Tibial nerve (tissue), 4 donors: Measurements from ENCODE around the gene C16orf74. TPM values are rescaled to one million over a fixed set of nuclear protein-coding genes. Genes with fewer than 3 reads are reported as not detected.

Source experiments
- DNase-seq, 2 donors: peaks; one replicate each; pipeline ENCODE4 v3.0.0-alpha.2; 2019; ENCODE audit warnings: low spot score in 2 of 2
- H3K27ac ChIP-seq, 4 donors: fragments of 200-600 bp; sonication (generic) in 3 of 4; one replicate each; pipeline ENCODE4 v1.5.1; 2017 to 2019; ENCODE audit warnings: mild to moderate bottlenecking in 1 of 4
- H3K27me3 ChIP-seq, 2 donors: fragments of 200-600 bp; sonication (generic) in 1 of 2; one replicate each; pipeline versions ENCODE4 v1.5.1 to v1.6.0; 2017 to 2019
- H3K36me3 ChIP-seq, 3 donors: fragments of 200-600 bp; sonication (generic); one replicate each; pipeline ENCODE4 v1.5.1; 2018 to 2019
- H3K4me1 ChIP-seq, 4 donors: fragments of 200-600 bp; sonication (generic) in 3 of 4; one replicate each; pipeline ENCODE4 v1.5.1; 2017 to 2019
- H3K4me3 ChIP-seq, 4 donors: fragments of 200-600 bp; sonication (generic) in 3 of 4; one replicate each; pipeline ENCODE4 v1.5.1; 2017 to 2019; ENCODE audit warnings: mild to moderate bottlenecking in 1 of 4, moderate library complexity in 1 of 4
- H3K9me3 ChIP-seq, 4 donors: fragments of 200-600 bp; sonication (generic) in 3 of 4; one replicate each; pipeline ENCODE4 v1.5.1; 2017 to 2019
- CTCF ChIP-seq, 5 experiments: fragments of 200-600 bp in 3 of 5; fragments of 450-650 bp in 2 of 5; sonication (generic) in 3 of 5; IDR thresholded peaks; one replicate each; pipeline ENCODE4 v1.5.1; 2016 to 2019; ENCODE audit warnings: antibody characterized with exemption in 5 of 5, mild to moderate bottlenecking in 3 of 5, moderate library complexity in 2 of 5
- EP300 ChIP-seq, 2 donors: sonication (generic); formaldehyde crosslinking; IDR thresholded peaks; one replicate each; pipeline ENCODE4 v1.6.1; 2017; ENCODE audit warnings: antibody characterized with exemption in 2 of 2, mild to moderate bottlenecking in 1 of 2
- POLR2A ChIP-seq, 2 donors: fragments of 450-650 bp; IDR thresholded peaks; one replicate each; pipeline ENCODE4 v1.6.1; 2017; ENCODE audit warnings: antibody characterized with exemption in 2 of 2, mild to moderate bottlenecking in 2 of 2, moderate library complexity in 2 of 2
- WGBS, 2 donors: methylation state at CpG; one replicate each; pipeline ENCODE4 v1.1.5; 2018; 5-methylcytosine and 5-hydroxymethylcytosine counted together
- total RNA-seq, 4 donors: library from RNA; depleted of rRNA; stranded (reverse); fragments of >200 nt; gene quantifications; one replicate each; pipeline ENCODE4 v1.1.0, GENCODE V29; 2016

The C16orf74 gene
- total RNA-seq, 4 donors from 2014 or later, result 1.5 to 2.5 TPM; not detected in 2

GRCh38 chr16:85711982-85712587 is 38.8 kb downstream of the C16orf74 start:
- no peak overlapping the region for H3K4me3 ChIP-seq
- TF ChIP-seq EP300 (IDR thresholded peaks at IDR 0.05), result no peak
- TF ChIP-seq POLR2A (IDR thresholded peaks at IDR 0.05), result no peak
- no peak for TF ChIP-seq CTCF (IDR thresholded peaks at IDR 0.05)
- WGBS, 2 donors, result 90 to 97% methylated on average over 6 of the region's 6 CpGs
- peaks cover 0 to 2% of the 10 kb centered on the region in 2 donors for H3K27me3 ChIP-seq
- H3K27ac ChIP-seq, result no peak overlapping the region
- peaks cover 0 to 12% (median 0%) of the 10 kb centered on the region in 4 donors for H3K9me3 ChIP-seq
- DNase-seq, result no peak
- H3K4me1 ChIP-seq, result peaks cover 0 to 20% (median 7%) of the 10 kb centered on the region in 4 donors
- peaks cover 0 to 5% (median 0%) of the 10 kb centered on the region in 3 donors for H3K36me3 ChIP-seq

- TF ChIP-seq EP300 (IDR thresholded peaks at IDR 0.05), result no peak
- TF ChIP-seq CTCF (IDR thresholded peaks at IDR 0.05), result no peak
- TF ChIP-seq POLR2A (IDR thresholded peaks at IDR 0.05), result no peak
- Histone ChIP-seq H3K4me1 (peaks cover 0 to 6% (median 0%) of the 10 kb centered on the region in 4 donors), H3K4me3 (no peak overlapping the region), H3K27ac (no peak overlapping the region), H3K27me3 (no peaks in the 10 kb centered on the region), H3K9me3 (peaks cover 0 to 12% (median 0%) of the 10 kb centered on the region in 4 donors), H3K36me3 (peaks cover 0 to 5% (median 0%) of the 10 kb centered on the region in 3 donors)
- no peak for DNase-seq
- WGBS, 2 donors, result 93 to 96% methylated on average over 9 of the region's 9 CpGs
These were observed 40.2 kb downstream of the C16orf74 start for GRCh38 chr16:85710732-85711131.

DNA sequence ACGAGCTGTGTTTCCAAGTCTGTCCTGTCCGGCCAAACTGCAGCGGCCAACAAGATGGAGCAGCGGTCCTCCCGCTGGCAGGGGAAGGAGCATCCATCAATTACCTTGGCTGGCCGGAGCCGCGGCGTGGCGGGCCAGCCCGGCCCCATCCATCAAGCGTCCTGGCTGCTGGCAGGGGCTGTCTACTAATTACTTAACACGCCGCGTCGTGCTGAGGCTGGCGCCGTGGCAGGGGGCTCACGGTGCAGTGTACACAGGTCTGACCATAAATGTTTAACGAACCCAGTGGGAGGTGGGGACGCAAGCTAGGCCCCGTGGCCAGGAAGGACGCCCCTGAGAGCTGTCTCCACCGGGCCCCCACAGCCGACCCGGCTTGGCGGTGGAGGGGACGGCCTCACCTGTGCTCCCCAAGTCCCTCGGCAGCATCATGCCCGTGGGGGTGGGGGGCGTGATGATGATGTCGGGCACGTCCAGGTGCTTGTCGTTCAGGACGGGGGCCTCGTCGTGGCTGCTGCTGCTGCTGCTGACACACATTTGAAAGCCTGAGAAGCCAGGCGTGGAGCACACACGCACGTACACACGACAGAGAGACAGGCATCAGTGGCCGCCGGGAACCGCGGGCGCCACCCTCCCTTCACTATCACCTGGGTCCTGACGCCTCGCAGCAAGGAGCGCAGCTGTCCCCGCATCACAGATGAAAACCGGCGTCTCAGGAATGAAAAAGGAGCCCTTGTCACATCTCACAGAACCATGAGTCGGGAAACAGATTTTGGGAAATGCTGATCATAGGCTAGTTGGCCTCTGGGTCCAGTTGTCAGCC is 40.9 kb downstream of the C16orf74 start:
- Histone ChIP-seq H3K4me1 (no peaks in the 10 kb centered on the region), H3K36me3 (peaks cover 0 to 5% (median 0%) of the 10 kb centered on the region in 3 donors), H3K9me3 (peaks cover 0 to 12% (median 0%) of the 10 kb centered on the region in 4 donors), H3K27me3 (no peaks in the 10 kb centered on the region), H3K27ac (no peak overlapping the region), H3K4me3 (no peak overlapping the region)
- TF ChIP-seq EP300 (IDR thresholded peaks at IDR 0.05) (no peak), POLR2A (IDR thresholded peaks at IDR 0.05) (no peak), CTCF (IDR thresholded peaks at IDR 0.05) (no peak)
- 66 to 70% methylated on average over 37 to 44 of the region's 53 CpGs for whole genome bisulfite sequencing, 2 donors
- no peak for DNase-seq

- peaks cover 0 to 5% (median 0%) of the 10 kb centered on the region in 3 donors for H3K36me3 ChIP-seq
- H3K9me3 ChIP-seq, result peaks cover 0 to 12% (median 0%) of the 10 kb centered on the region in 4 donors
- no peak for DNase-seq
- TF ChIP-seq POLR2A (IDR thresholded peaks at IDR 0.05) (no peak), EP300 (IDR thresholded peaks at IDR 0.05) (no peak), CTCF (IDR thresholded peaks at IDR 0.05) (no peak)
- H3K27ac ChIP-seq, result no peak overlapping the region
- no peaks in the 10 kb centered on the region for H3K27me3 ChIP-seq
- 94 to 97% methylated on average over 6 of the region's 6 CpGs for WGBS, 2 donors
- no peaks in the 10 kb centered on the region for H3K4me1 ChIP-seq
- no peak overlapping the region for H3K4me3 ChIP-seq
These were observed 42.6 kb downstream of the C16orf74 start for GRCh38 chr16:85708338-85708737.
